Activated CD8-positive, alpha-beta memory T cell treated with anti-CD3 and anti-CD28 coated beads, Interleukin-2, amount 10 ng/mL, durations not matched to agents 7 days and 5 days (primary cell): ENCODE measurements around the gene CEP112. TPM values are rescaled to one million over a fixed set of nuclear protein-coding genes. Genes with fewer than 3 reads are reported as not detected.

Experiments
- ATAC-seq: fragments of 150-1000 bp; cut with Tn5 transposase; one replicate; pipeline ENCODE4 v1.10.0; 2021; ENCODE audit warnings: moderate library complexity
- CTCF ChIA-PET: fragments of 350-600 bp; sonication (Branson Sonifier 250); formaldehyde crosslinking; loops from one replicate; lab custom pipeline; 2021; ENCODE audit warnings: antibody characterized with exemption; lab: Charles Lee
- DNase-seq: peaks from one replicate; pipeline ENCODE4 v3.0.0-alpha.2; 2020
- H3K27ac Mint-ChIP-seq: one replicate; pipeline ENCODE4 v1.8.0; 2021; ENCODE audit warnings: mild to moderate bottlenecking, mixed read lengths
- H3K27me3 Mint-ChIP-seq: one replicate; pipeline ENCODE4 v1.8.0; 2021; ENCODE audit warnings: mixed read lengths
- H3K36me3 Mint-ChIP-seq: one replicate; pipeline ENCODE4 v1.8.0; 2021; ENCODE audit warnings: mild to moderate bottlenecking, mixed read lengths
- H3K4me1 Mint-ChIP-seq: one replicate; pipeline ENCODE4 v1.8.0; 2021; ENCODE audit warnings: mixed read lengths
- H3K4me3 Mint-ChIP-seq: one replicate; pipeline ENCODE4 v1.8.0; 2021; ENCODE audit warnings: mild to moderate bottlenecking, moderate library complexity, mixed read lengths
- H3K9me3 Mint-ChIP-seq: one replicate; pipeline ENCODE4 v1.8.0; 2022; ENCODE audit warnings: low read depth, mixed read lengths
- total RNA-seq, 2 experiments: library from RNA; stranded (reverse); gene quantifications; one replicate each; pipeline ENCODE4 v1.2.3, GENCODE V29; 2021

CEP112 gene
- total RNA-seq, 2 experiments from 2014 or later, result 3.1 to 5.0 TPM

- H3K4me1 Mint-ChIP-seq, result no peaks in the 10 kb centered on the region
- H3K36me3 Mint-ChIP-seq, result no peaks in the 10 kb centered on the region
- peaks cover 29% of the 10 kb centered on the region for H3K27me3 Mint-ChIP-seq
- DNase-seq, result no peak
- H3K9me3 Mint-ChIP-seq, result no peaks in the 10 kb centered on the region
- no peak overlapping the region for H3K4me3 Mint-ChIP-seq
- H3K27ac Mint-ChIP-seq, result no peak overlapping the region
- CTCF ChIA-PET, result interaction anchor here (0.6 to 0.8 kb wide), 2 partner anchors 60 to 928 kb away, joined by 3 read pairs; no protein-coding TSS in a partner anchor
- no peak for ATAC-seq
These were observed 30.0 kb upstream of the CEP112 start for GRCh38 chr17:66221755-66222530.

DNA sequence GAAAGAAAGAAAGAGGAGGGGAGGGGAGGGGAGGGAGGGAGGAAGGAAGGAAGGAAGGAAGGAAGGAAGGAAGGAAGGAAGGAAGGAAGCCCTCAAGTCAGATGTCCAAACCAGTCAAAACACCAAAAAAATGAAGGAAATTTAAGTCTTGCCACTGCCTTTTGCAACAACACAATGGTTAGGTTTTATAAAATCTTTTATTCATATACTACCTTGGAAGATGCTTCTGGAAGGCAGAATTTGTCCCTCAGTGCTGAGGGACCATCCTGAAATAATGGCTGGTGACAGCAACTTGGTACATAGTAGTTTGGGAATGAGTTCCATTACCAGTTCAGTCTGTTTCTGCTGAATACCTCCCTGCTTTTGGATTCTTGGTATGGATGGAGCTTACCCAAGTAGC is 29.4 kb upstream of the CEP112 start:
- Mint-ChIP-seq H3K27me3 (peaks cover 32% of the 10 kb centered on the region), H3K4me1 (no peaks in the 10 kb centered on the region)
- CTCF ChIA-PET, result no interaction called here

DNA sequence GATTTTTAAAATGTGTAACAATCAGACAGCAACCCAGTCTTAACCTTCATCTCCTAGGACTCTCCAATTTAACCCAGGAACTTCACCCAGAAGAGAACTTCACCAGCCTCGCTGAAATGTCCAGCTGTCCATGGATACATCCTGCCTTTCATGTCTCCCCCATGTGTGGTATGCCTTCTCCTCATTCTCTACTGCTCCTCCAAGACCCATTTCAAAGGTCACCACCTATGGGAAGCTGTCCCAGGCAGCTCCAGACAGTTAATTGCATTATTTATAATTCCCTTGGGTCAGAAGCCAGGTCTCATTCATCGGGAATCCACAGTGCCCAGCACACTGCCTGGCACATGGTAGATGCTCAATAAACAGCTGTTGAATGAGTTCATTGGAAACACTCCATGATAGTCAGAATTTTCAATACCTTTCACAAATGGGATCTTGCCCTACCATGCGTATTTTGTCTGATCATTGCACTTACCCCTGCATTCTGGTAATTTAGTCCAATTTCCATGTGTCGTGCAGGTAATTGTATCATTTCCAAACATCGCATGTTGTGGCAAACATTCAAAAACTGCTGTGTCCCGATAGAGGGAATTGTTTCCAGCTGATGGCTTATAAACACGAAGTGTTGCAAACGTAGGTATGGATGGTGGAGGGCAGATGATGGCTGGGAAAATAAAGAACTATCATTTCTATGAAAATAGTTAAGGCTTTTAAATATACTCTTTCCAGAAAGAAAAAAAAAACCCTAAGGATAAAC is 28.3 kb upstream of the CEP112 start:
- Mint-ChIP-seq H3K4me1 (no peaks in the 10 kb centered on the region), H3K27ac (no peak overlapping the region), H3K9me3 (no peaks in the 10 kb centered on the region), H3K27me3 (peaks cover 31% of the 10 kb centered on the region), H3K36me3 (no peaks in the 10 kb centered on the region), H3K4me3 (no peak overlapping the region)
- CTCF ChIA-PET, result interaction anchor here (0.5 to 0.7 kb wide), 2 partner anchors 18 to 35 kb away, joined by 3 read pairs; no protein-coding TSS in a partner anchor
- no peak for DNase-seq
- no peak for ATAC-seq

More for the DNA sequence above, 29.4 kb upstream of the CEP112 start:
- DNase-seq (no peak), ATAC-seq (no peak)
- H3K9me3 Mint-ChIP-seq, result no peaks in the 10 kb centered on the region
- H3K36me3 Mint-ChIP-seq, result no peaks in the 10 kb centered on the region
- no peak overlapping the region for H3K4me3 Mint-ChIP-seq
- no peak overlapping the region for H3K27ac Mint-ChIP-seq

DNA sequence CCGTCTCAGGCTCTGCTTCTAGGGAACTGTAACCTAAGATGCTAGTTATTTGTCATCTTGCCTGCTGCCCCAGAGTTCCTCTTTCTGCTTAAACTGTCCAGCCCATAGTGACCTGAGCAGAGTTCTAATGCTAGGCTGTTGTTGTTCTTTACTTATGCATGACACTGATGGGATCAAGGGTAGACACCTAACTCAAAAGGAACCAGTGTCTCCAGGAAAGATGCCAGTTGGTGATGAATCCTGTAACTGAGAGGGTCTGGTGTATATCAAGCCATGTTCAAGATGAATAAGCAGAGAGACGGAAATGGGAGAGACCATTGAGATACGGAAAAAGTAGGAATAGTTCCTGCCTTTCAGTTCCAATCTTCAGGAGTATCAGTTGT is 23.6 kb upstream of the CEP112 start:
- H3K9me3 Mint-ChIP-seq, result no peaks in the 10 kb centered on the region
- no peaks in the 10 kb centered on the region for H3K36me3 Mint-ChIP-seq
- peaks cover 46% of the 10 kb centered on the region for H3K27me3 Mint-ChIP-seq
- ATAC-seq, result no peak
- no peaks in the 10 kb centered on the region for H3K4me1 Mint-ChIP-seq
- CTCF ChIA-PET, result no interaction called here
- no peak overlapping the region for H3K4me3 Mint-ChIP-seq
- no peak overlapping the region for H3K27ac Mint-ChIP-seq
- no peak for DNase-seq

- no peaks in the 10 kb centered on the region for H3K9me3 Mint-ChIP-seq
- no peak overlapping the region for H3K4me3 Mint-ChIP-seq
- CTCF ChIA-PET, result interaction anchor here (0.7 kb wide), 1 partner anchor 29 kb away, joined by 3 read pairs; no protein-coding TSS in a partner anchor
These were observed 23.1 kb upstream of the CEP112 start for GRCh38 chr17:66214884-66215528.

GRCh38 chr17:66211047-66211810 is 19.3 kb upstream of the CEP112 start:
- no peak overlapping the region for H3K4me3 Mint-ChIP-seq
- no peaks in the 10 kb centered on the region for H3K36me3 Mint-ChIP-seq
- CTCF ChIA-PET, result interaction anchor here (0.8 kb wide), 1 partner anchor 10 kb away, joined by 3 read pairs; no protein-coding TSS in a partner anchor
- no peak overlapping the region for H3K27ac Mint-ChIP-seq
- H3K4me1 Mint-ChIP-seq, result no peaks in the 10 kb centered on the region
- no peaks in the 10 kb centered on the region for H3K9me3 Mint-ChIP-seq
- DNase-seq (no peak), ATAC-seq (no peak)
- H3K27me3 Mint-ChIP-seq, result peaks cover 29% of the 10 kb centered on the region

More at GRCh38 chr17:66214884-66215528, 23.1 kb upstream of the CEP112 start:
- Mint-ChIP-seq H3K4me1 (no peaks in the 10 kb centered on the region), H3K27ac (no peak overlapping the region), H3K27me3 (peaks cover 47% of the 10 kb centered on the region), H3K36me3 (no peaks in the 10 kb centered on the region)
- no peak for ATAC-seq
- no peak for DNase-seq

DNA sequence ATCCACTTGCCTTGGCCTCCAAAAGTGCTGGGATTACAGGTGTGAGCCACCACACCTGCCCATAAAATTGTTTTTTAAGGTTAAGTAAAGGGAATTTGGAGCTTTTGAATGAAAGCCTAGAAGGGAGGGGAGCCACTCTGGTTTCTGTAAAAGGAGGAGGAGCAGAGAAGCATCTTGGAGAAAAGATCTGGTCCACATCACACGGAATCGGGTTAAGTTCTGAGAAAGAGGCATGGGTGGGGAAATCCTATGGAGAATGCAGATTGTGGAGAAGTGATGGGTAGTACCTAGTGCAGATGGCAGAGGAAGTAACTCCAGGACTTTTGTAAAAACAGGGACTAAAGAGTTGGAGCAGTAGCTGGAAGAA is 18.3 kb upstream of the CEP112 start:
- Mint-ChIP-seq H3K4me1 (no peaks in the 10 kb centered on the region), H3K27ac (no peak overlapping the region), H3K27me3 (peaks cover 29% of the 10 kb centered on the region), H3K9me3 (no peaks in the 10 kb centered on the region), H3K36me3 (no peaks in the 10 kb centered on the region), H3K4me3 (no peak overlapping the region)
- CTCF ChIA-PET, result no interaction called here
- DNase-seq, result no peak
- no peak for ATAC-seq

GRCh38 chr17:66207936-66208335 is 16.0 kb upstream of the CEP112 start:
- Mint-ChIP-seq H3K27ac (no peak overlapping the region), H3K4me1 (no peaks in the 10 kb centered on the region), H3K36me3 (no peaks in the 10 kb centered on the region), H3K9me3 (no peaks in the 10 kb centered on the region), H3K4me3 (no peak overlapping the region), H3K27me3 (peaks cover 16% of the 10 kb centered on the region)
- CTCF ChIA-PET, result no interaction called here
- DNase-seq (no peak), ATAC-seq (no peak)

GRCh38 chr17:66203274-66204015 is 11.5 kb upstream of the CEP112 start:
- Mint-ChIP-seq H3K27me3 (no peaks in the 10 kb centered on the region), H3K27ac (no peak overlapping the region), H3K36me3 (no peaks in the 10 kb centered on the region), H3K4me1 (peaks cover 5% of the 10 kb centered on the region), H3K9me3 (no peaks in the 10 kb centered on the region), H3K4me3 (no peak overlapping the region)
- DNase-seq (no peak), ATAC-seq (no peak)
- CTCF ChIA-PET, result interaction anchor here (0.7 kb wide), 1 partner anchor 16 kb away, joined by 3 read pairs; no protein-coding TSS in a partner anchor

- H3K9me3 Mint-ChIP-seq, result no peaks in the 10 kb centered on the region
- H3K27ac Mint-ChIP-seq, result no peak overlapping the region
- H3K4me1 Mint-ChIP-seq, result peaks cover 5% of the 10 kb centered on the region
- no peaks in the 10 kb centered on the region for H3K27me3 Mint-ChIP-seq
- no peak overlapping the region for H3K4me3 Mint-ChIP-seq
- peak; percentile 49 for DNase-seq
- CTCF ChIA-PET, result interaction anchor here (0.7 to 1.4 kb wide), 5 partner anchors 11 to 494 kb away, joined by 3 read pairs; no protein-coding TSS in a partner anchor
- H3K36me3 Mint-ChIP-seq, result no peaks in the 10 kb centered on the region
- ATAC-seq, result no peak
These were observed 8.8 kb upstream of the CEP112 start for GRCh38 chr17:66200685-66201092.

GRCh38 chr17:66198242-66198641 is 6.3 kb upstream of the CEP112 start:
- Mint-ChIP-seq H3K27me3 (no peaks in the 10 kb centered on the region), H3K27ac (no peak overlapping the region), H3K4me1 (peaks cover 5% of the 10 kb centered on the region), H3K4me3 (no peak overlapping the region), H3K9me3 (no peaks in the 10 kb centered on the region), H3K36me3 (no peaks in the 10 kb centered on the region)
- DNase-seq (no peak), ATAC-seq (no peak)
- CTCF ChIA-PET, result no interaction called here

- H3K9me3 Mint-ChIP-seq, result no peaks in the 10 kb centered on the region
- peak overlapping the region; percentile 84 for H3K4me3 Mint-ChIP-seq
- DNase-seq (no peak), ATAC-seq (no peak)
- no peaks in the 10 kb centered on the region for H3K36me3 Mint-ChIP-seq
- peak overlapping the region; percentile 69 for H3K27ac Mint-ChIP-seq
- peaks cover 12% of the 10 kb centered on the region for H3K4me1 Mint-ChIP-seq
- no peaks in the 10 kb centered on the region for H3K27me3 Mint-ChIP-seq
- CTCF ChIA-PET, result interaction anchor here (1.8 kb wide), 1 partner anchor 375 kb away, joined by 4 read pairs; no protein-coding TSS in a partner anchor
These were observed 400 bp upstream of the CEP112 start for GRCh38 chr17:66192378-66192687.
